Body of pancreas (tissue), 4 donors: ENCODE measurements around the gene TNNC2. TPM values are rescaled to one million over a fixed set of nuclear protein-coding genes. Genes with fewer than 3 reads are reported as not detected.
A peak's percentile ranks its signal among the peaks of the same experiment; 100 is the strongest.

Experiments used
- ATAC-seq: fragments of 150-250 bp; one replicate; pipeline ENCODE4 v1.9.1; 2016
- DNase-seq, 4 donors: peaks; one replicate each; pipeline ENCODE4 v3.0.0-alpha.2; 2019
- H3K27ac ChIP-seq, 4 donors: fragments of 200-600 bp; sonication (generic); 1 replicate in 3 of 4; 2 replicates in 1 of 4; pipeline versions ENCODE4 v1.5.1 to v1.6.1; 2016 to 2019; ENCODE audit warnings: mild to moderate bottlenecking in 1 of 4, mixed read lengths in 1 of 4, moderate library complexity in 1 of 4
- H3K27me3 ChIP-seq, 2 donors: fragments of 200-600 bp; sonication (generic); one replicate each; pipeline ENCODE4 v1.6.0; 2016; ENCODE audit warnings: mild to moderate bottlenecking in 1 of 2
- H3K36me3 ChIP-seq, 2 donors: fragments of 200-600 bp; sonication (generic); replicated peaks in 1 of 2; 2 replicates each; pipeline ENCODE4 v1.5.1; 2016; ENCODE audit warnings: low read depth in 2 of 2; ENCODE audit not compliant: insufficient read depth in 1 of 2
- H3K4me1 ChIP-seq: fragments of 200-600 bp; sonication (generic); one replicate; pipeline ENCODE4 v1.6.0; 2016
- H3K4me3 ChIP-seq, 2 donors: fragments of 200-600 bp; sonication (generic); 1 replicate in 1 of 2; 2 replicates in 1 of 2; pipeline ENCODE4 v1.5.1; 2016 to 2019
- H3K9me3 ChIP-seq, 3 donors: fragments of 200-600 bp; sonication (generic); 1 replicate in 2 of 3; 2 replicates in 1 of 3; pipeline ENCODE4 v1.5.1; 2016
- CTCF ChIP-seq, 7 experiments: fragments of 450-650 bp in 4 of 7; fragments of 200-600 bp in 3 of 7; sonication (generic) in 3 of 7; IDR thresholded peaks; one replicate each; pipeline ENCODE4 v1.5.1; 2016 to 2019; ENCODE audit warnings: antibody characterized with exemption in 7 of 7
- POLR2A ChIP-seq, 3 donors: fragments of 450-650 bp; IDR thresholded peaks; one replicate each; pipeline ENCODE4 v1.6.1; 2016; ENCODE audit warnings: antibody characterized with exemption in 3 of 3, mild to moderate bottlenecking in 2 of 3
- WGBS, 2 donors: methylation state at CpG; one replicate each; pipeline ENCODE4 v1.1.5; 2017; 5-methylcytosine and 5-hydroxymethylcytosine counted together
- intact Hi-C: fragments of 100-400 bp; cut with DNase I; formaldehyde crosslinking; loops from one replicate; pipeline ENCODE4 v1.15.1; 2023
- total RNA-seq, 2 donors: library from RNA; depleted of rRNA; stranded (reverse); fragments of >200 nt; gene quantifications; one replicate each; pipeline ENCODE4 v1.1.0, GENCODE V29; 2016

TNNC2 gene
- total RNA-seq, 2 donors from 2014 or later, result not detected

DNA sequence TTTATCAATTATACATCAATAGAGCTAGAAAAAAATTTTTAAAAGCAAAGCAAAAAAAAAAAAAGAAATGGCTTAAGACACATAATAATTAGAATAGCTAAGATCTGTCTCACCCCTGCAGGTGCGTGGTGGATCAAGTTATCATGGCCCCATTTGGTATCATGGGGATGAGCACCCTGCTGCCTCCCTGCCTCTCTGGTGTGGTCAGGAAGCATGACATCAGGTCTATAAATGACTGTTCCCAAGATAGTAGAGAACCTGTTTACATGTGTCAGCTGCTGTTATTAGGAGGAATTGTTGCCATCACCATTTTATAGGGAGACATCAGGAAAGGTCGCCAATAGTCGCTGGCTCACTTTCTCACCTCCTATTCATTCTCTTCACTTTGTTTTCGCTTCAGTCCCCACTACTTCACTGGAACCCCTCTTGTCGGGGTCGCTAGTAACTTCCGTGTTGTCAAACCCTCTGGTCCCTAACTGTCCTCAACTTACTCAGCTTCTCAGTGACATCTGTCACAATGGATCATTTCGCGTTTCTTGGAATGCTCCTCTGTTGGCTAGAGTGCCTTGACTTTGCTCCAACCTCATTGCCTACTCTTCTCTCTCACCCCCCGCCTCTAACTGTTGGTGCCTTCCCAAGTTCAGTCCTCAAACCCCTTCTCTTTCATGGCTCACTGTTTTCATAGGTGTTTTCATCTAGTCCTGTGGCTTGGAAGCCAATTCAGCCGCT lies 30.6 kb downstream of the TNNC2 start:
- 88 to 95% methylated on average over 11 of the region's 11 CpGs for WGBS, 2 donors
- ATAC-seq (no peak), DNase-seq (no peak)
- Histone ChIP-seq H3K27me3 (no peaks in the 10 kb centered on the region), H3K9me3 (no peaks in the 10 kb centered on the region), H3K4me3 (no peak overlapping the region), H3K4me1 (peaks cover 12% of the 10 kb centered on the region), H3K27ac (no peak overlapping the region), H3K36me3 (peaks cover 0 to 4% of the 10 kb centered on the region in 2 donors)
- no peak for TF ChIP-seq POLR2A (IDR thresholded peaks at IDR 0.05)
- TF ChIP-seq CTCF (IDR thresholded peaks at IDR 0.05), result no peak
- intact Hi-C loops, result no loop called here

DNA sequence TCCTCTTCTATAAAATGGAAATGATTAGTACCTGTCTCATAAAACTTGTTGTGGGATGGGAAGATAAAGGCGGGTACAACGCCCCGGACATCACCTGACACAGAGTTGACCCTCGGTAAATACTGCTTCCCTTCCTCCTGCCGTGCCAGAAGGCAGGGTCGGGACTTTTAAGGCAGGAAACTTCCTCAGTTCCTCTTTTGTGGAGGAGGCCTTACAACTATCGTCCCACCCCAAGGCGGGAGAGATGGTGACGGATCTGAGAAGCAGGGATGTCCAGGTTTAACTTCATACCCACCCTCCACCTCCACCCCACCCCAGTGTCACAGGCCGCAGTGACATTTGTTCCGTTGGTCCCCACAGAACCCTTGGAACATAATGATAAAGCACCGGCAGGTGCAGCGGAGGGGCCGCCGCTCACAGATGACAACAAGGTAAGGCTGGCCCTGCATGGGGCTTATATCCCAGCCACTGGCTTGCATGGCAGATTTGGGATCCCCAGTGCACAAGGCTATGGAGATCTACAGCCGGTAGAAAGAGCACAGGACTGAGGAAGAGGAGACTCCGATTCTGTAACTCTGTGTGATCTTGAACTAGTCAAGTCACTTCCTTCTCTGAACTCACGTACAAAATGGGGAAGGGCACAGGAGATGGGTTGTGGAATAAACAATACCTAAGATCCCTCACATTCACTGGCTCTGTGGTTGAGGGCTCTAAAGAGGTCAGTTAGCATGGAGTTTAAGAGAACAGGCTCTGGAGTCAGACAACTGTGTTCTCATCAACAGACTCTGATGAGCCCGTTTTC lies 34.6 kb downstream of the TNNC2 start:
- H3K27ac ChIP-seq, result peak overlapping the region; percentile 67 to 86 (median 76)
- DNase-seq (peak in 2 of 4 donors; percentile 8 to 30), ATAC-seq (peak; percentile 12)
- TF ChIP-seq POLR2A (IDR thresholded peaks at IDR 0.05) (no peak), CTCF (IDR thresholded peaks at IDR 0.05) (no peak)
- intact Hi-C loops, result no loop called here
- WGBS, 2 donors, result 13 to 18% methylated on average over 8 to 19 of the region's 19 CpGs
- H3K27me3 ChIP-seq, result no peaks in the 10 kb centered on the region
- peaks cover 12% of the 10 kb centered on the region for H3K4me1 ChIP-seq
- H3K4me3 ChIP-seq, result peak overlapping the region; percentile 94 to 98
- H3K36me3 ChIP-seq, result peaks cover 0 to 4% of the 10 kb centered on the region in 2 donors
- no peaks in the 10 kb centered on the region for H3K9me3 ChIP-seq

- no peak for DNase-seq
- Histone ChIP-seq H3K9me3 (no peaks in the 10 kb centered on the region), H3K4me3 (no peak overlapping the region), H3K27me3 (no peaks in the 10 kb centered on the region), H3K36me3 (no peaks in the 10 kb centered on the region), H3K4me1 (peaks cover 20% of the 10 kb centered on the region), H3K27ac (no peak overlapping the region)
- no peak for ATAC-seq
- no peak for TF ChIP-seq POLR2A (IDR thresholded peaks at IDR 0.05)
- no peak for TF ChIP-seq CTCF (IDR thresholded peaks at IDR 0.05)
- intact Hi-C loops, result no loop called here
- 51 to 54% methylated on average over 3 of the region's 3 CpGs for WGBS, 2 donors
Observed at GRCh38 chr20:45788351-45788750, 38.8 kb downstream of the TNNC2 start.

GRCh38 chr20:45783656-45784294 lies 43.3 kb downstream of the TNNC2 start:
- Histone ChIP-seq H3K27ac (peak overlapping the region in 1 of 4 donors; percentile 13), H3K9me3 (no peaks in the 10 kb centered on the region), H3K4me1 (peaks cover 46% of the 10 kb centered on the region), H3K27me3 (no peaks in the 10 kb centered on the region), H3K4me3 (no peak overlapping the region), H3K36me3 (no peaks in the 10 kb centered on the region)
- WGBS, 2 donors, result 36 to 40% methylated on average over 6 of the region's 6 CpGs
- TF ChIP-seq CTCF (IDR thresholded peaks at IDR 0.05), result no peak
- TF ChIP-seq POLR2A (IDR thresholded peaks at IDR 0.05), result no peak
- peak; percentile 55 to 77 (median 68) for DNase-seq
- intact Hi-C loops, result no loop called here
- no peak for ATAC-seq
